Neuronal stem cell (in vitro differentiated cells): Measurements from ENCODE around the gene ANXA6.

Experiments used
- DNase-seq: peaks from one replicate; pipeline ENCODE4 v3.0.0-alpha.2; 2013; ENCODE audit warnings: low spot score
- H2AFZ ChIP-seq: one replicate; pipeline ENCODE4 v1.6.1; 2013; ENCODE audit warnings: mild to moderate bottlenecking, low read length, inconsistent platforms
- H2AK5ac ChIP-seq: 2 replicates; pipeline ENCODE4 v1.6.1; 2013; ENCODE audit warnings: low read depth, mild to moderate bottlenecking, inconsistent platforms, low read length, moderate library complexity, mixed read lengths
- H2BK120ac ChIP-seq: 2 replicates; pipeline ENCODE4 v1.6.1; 2013; ENCODE audit warnings: low read depth, mild to moderate bottlenecking, inconsistent platforms, low read length, moderate library complexity, mixed read lengths
- H2BK12ac ChIP-seq: one replicate; pipeline ENCODE4 v1.6.1; 2013; ENCODE audit warnings: low read length, inconsistent platforms
- H2BK15ac ChIP-seq: 2 replicates; pipeline ENCODE4 v1.6.1; 2013; ENCODE audit warnings: mild to moderate bottlenecking, low read length, inconsistent platforms, mixed read lengths
- H2BK5ac ChIP-seq: one replicate; pipeline ENCODE4 v1.6.1; 2013; ENCODE audit warnings: inconsistent platforms, mild to moderate bottlenecking, low read length, moderate library complexity
- H3K14ac ChIP-seq: one replicate; pipeline ENCODE4 v1.6.1; 2013; ENCODE audit warnings: low read length, inconsistent platforms
- H3K18ac ChIP-seq: 2 replicates; pipeline ENCODE4 v1.6.1; 2013; ENCODE audit warnings: low read length, inconsistent platforms
- H3K23ac ChIP-seq: 2 replicates; pipeline ENCODE4 v1.6.1; 2013; ENCODE audit warnings: low read depth, mild to moderate bottlenecking, mixed read lengths, low read length, inconsistent platforms; ENCODE audit not compliant: poor library complexity
- H3K27ac ChIP-seq: replicated peaks from 3 replicates; pipeline ENCODE4 v1.5.1; 2013; ENCODE audit warnings: low read length, inconsistent platforms
- H3K27me3 ChIP-seq, 3 experiments: 2 replicates each; pipeline ENCODE4 v1.6.1; 2013; ENCODE audit warnings: low read length in 3 of 3, mild to moderate bottlenecking in 2 of 3, inconsistent platforms in 1 of 3, low read depth in 1 of 3, mixed read lengths in 1 of 3, moderate library complexity in 1 of 3; ENCODE audit not compliant: control insufficient read depth in 3 of 3, insufficient read depth in 3 of 3
- H3K36me3 ChIP-seq, 2 donors: replicated peaks in 1 of 2; 2 replicates each; pipeline ENCODE4 v1.6.1; 2013; ENCODE audit warnings: low read length in 2 of 2; ENCODE audit not compliant: control insufficient read depth in 2 of 2, insufficient read depth in 2 of 2
- H3K4ac ChIP-seq: 2 replicates; pipeline ENCODE4 v1.6.1; 2013; ENCODE audit warnings: inconsistent platforms, mild to moderate bottlenecking, low read length, moderate library complexity
- H3K4me1 ChIP-seq, 2 donors: 1 replicate in 1 of 2; 2 replicates in 1 of 2; pipeline ENCODE4 v1.6.1; 2013; ENCODE audit warnings: low read length in 2 of 2, low read depth in 1 of 2; ENCODE audit not compliant: control insufficient read depth in 2 of 2, insufficient read depth in 1 of 2
- H3K4me2 ChIP-seq: one replicate; pipeline ENCODE4 v1.6.1; 2013; ENCODE audit warnings: mild to moderate bottlenecking, low read length, inconsistent platforms; ENCODE audit not compliant: insufficient read depth, poor library complexity, severe bottlenecking
- H3K4me3 ChIP-seq, 2 donors: 2 replicates each; pipeline ENCODE4 v1.5.1; 2013; ENCODE audit warnings: low read length in 2 of 2, mild to moderate bottlenecking in 2 of 2, inconsistent platforms in 1 of 2, moderate library complexity in 1 of 2
- H3K79me1 ChIP-seq: one replicate; pipeline ENCODE4 v1.6.1; 2013; ENCODE audit warnings: low read depth, mild to moderate bottlenecking, inconsistent platforms, low read length, moderate library complexity
- H3K9ac ChIP-seq: one replicate; pipeline ENCODE4 v1.6.1; 2013; ENCODE audit warnings: mild to moderate bottlenecking, low read depth, low read length, inconsistent platforms; ENCODE audit not compliant: poor library complexity
- H3K9me3 ChIP-seq, 2 donors: replicated peaks in 1 of 2; 2 replicates each; pipeline versions ENCODE3 to v1.6.1; 2013; ENCODE audit warnings: low read length in 2 of 2, mild to moderate bottlenecking in 2 of 2, inconsistent platforms in 1 of 2, low read depth in 1 of 2, mixed read lengths in 1 of 2, moderate library complexity in 1 of 2; ENCODE audit not compliant: control insufficient read depth in 2 of 2, insufficient read depth in 1 of 2
- H4K8ac ChIP-seq: one replicate; pipeline ENCODE4 v1.6.1; 2013; ENCODE audit warnings: low read depth, mild to moderate bottlenecking, inconsistent platforms, low read length, moderate library complexity
- H4K91ac ChIP-seq: one replicate; pipeline ENCODE4 v1.6.1; 2013; ENCODE audit warnings: low read length, low read depth, mild to moderate bottlenecking, inconsistent platforms; ENCODE audit not compliant: poor library complexity
- WGBS, 2 donors: extraction: QIAGEN DNeasy Blood & Tissue Kit; methylation state at CpG; one replicate each; pipeline ENCODE4 v1.1.7; 2013; ENCODE audit warnings: missing lambda C conversion rate in 2 of 2, mixed read lengths in 1 of 2; ENCODE audit not compliant: insufficient read length in 2 of 2, insufficient replicate concordance in 1 of 2; ENCODE audit errors: extremely low coverage in 2 of 2; 5-methylcytosine and 5-hydroxymethylcytosine counted together

Gene ANXA6

GRCh38 chr5:151082282-151082902, 75.2 kb downstream of the ANXA6 start:
- Histone ChIP-seq H3K4ac (no peak overlapping the region), H2AFZ (no peak overlapping the region), H3K4me3 (no peak overlapping the region), H4K91ac (no peak overlapping the region), H2BK12ac (no peak overlapping the region), H2AK5ac (no peak overlapping the region), H2BK120ac (no peak overlapping the region), H3K23ac (no peak overlapping the region), H2BK5ac (no peak overlapping the region), H3K18ac (no peak overlapping the region), H3K4me1 (peaks cover 0 to 4% of the 10 kb centered on the region in 2 donors), H3K27me3 (peaks cover 0 to 10% (median 0%) of the 10 kb centered on the region in 3 experiments), H3K14ac (no peak overlapping the region), H3K9ac (no peak overlapping the region), H3K27ac (no peak overlapping the region), H3K79me1 (peaks cover 3% of the 10 kb centered on the region), H4K8ac (no peak overlapping the region), H3K4me2 (no peak overlapping the region), H3K9me3 (no peaks in the 10 kb centered on the region), H3K36me3 (peaks cover 2 to 3% of the 10 kb centered on the region in 2 donors), H2BK15ac (no peak overlapping the region)
- no CpG with 5 or more reads among the region's 6 CpGs for WGBS, 2 donors
- peak; percentile 17 for DNase-seq

- Histone ChIP-seq H3K27me3 (peaks cover 0 to 7% (median 0%) of the 10 kb centered on the region in 3 experiments), H3K4ac (no peak overlapping the region), H3K18ac (peak overlapping the region; percentile 99), H2BK120ac (no peak overlapping the region), H2BK15ac (no peak overlapping the region), H4K8ac (no peak overlapping the region), H3K27ac (peak overlapping the region; percentile 54), H3K4me3 (peak overlapping the region; percentile 78 to 98), H4K91ac (no peak overlapping the region), H3K36me3 (peaks cover 2 to 3% of the 10 kb centered on the region in 2 donors), H2BK5ac (peak overlapping the region; percentile 85), H3K4me1 (peaks cover 0 to 4% of the 10 kb centered on the region in 2 donors), H3K23ac (peak overlapping the region; percentile 38), H3K4me2 (peak overlapping the region; percentile 55), H2BK12ac (no peak overlapping the region), H3K9me3 (no peaks in the 10 kb centered on the region), H2AFZ (peak overlapping the region; percentile 98), H3K9ac (peak overlapping the region; percentile 94), H2AK5ac (no peak overlapping the region), H3K79me1 (peaks cover 3% of the 10 kb centered on the region), H3K14ac (no peak overlapping the region)
- DNase-seq, result no peak
- no CpG with 5 or more reads among the region's 15 CpGs for WGBS, 2 donors
Measured at GRCh38 chr5:151081431-151082281, 75.9 kb downstream of the ANXA6 start.

- Histone ChIP-seq H3K27me3 (peaks cover 0 to 3% (median 0%) of the 10 kb centered on the region in 3 experiments), H2AFZ (peak within 1 kb of the TSS; percentile 98), H2BK120ac (no peak within 1 kb of the TSS), H2BK15ac (peak within 1 kb of the TSS; percentile 62), H4K8ac (no peak within 1 kb of the TSS), H3K4ac (no peak within 1 kb of the TSS), H2AK5ac (no peak within 1 kb of the TSS), H3K4me2 (peak within 1 kb of the TSS; percentile 55), H3K36me3 (peaks cover 2 to 3% of the 10 kb centered on the region in 2 donors), H3K27ac (peak within 1 kb of the TSS; percentile 65), H3K4me1 (peaks cover 0 to 4% of the 10 kb centered on the region in 2 donors), H3K4me3 (peak within 1 kb of the TSS; percentile 78 to 98), H4K91ac (peak within 1 kb of the TSS; percentile 19), H3K14ac (peak within 1 kb of the TSS; percentile 49), H3K79me1 (peaks cover 3% of the 10 kb centered on the region), H2BK12ac (no peak within 1 kb of the TSS), H3K23ac (peak within 1 kb of the TSS; percentile 82), H3K18ac (peak within 1 kb of the TSS; percentile 99), H2BK5ac (peak within 1 kb of the TSS; percentile 85), H3K9me3 (no peaks in the 10 kb centered on the region), H3K9ac (peak within 1 kb of the TSS; percentile 94)
- peak; percentile 68 for DNase-seq
- WGBS, 2 donors, result no CpG with 5 or more reads among the region's 86 CpGs
Measured at GRCh38 chr5:151080613-151081430, 76.8 kb downstream of the ANXA6 start, which contains the start of gene TNIP1. Gene TNIP1 (minus strand): TSS chr5:151081034. CDS start chr5:151065095, 15,939 bp downstream.
